ENCODE data around the gene NANOG. TPM values are rescaled to one million over a fixed set of nuclear protein-coding genes. Genes with fewer than 3 reads are reported as not detected.
"Not testable (repeated sequence)": the region's sequence is repeated elsewhere in the genome, so short reads cannot be mapped to it uniquely, and the experiment has no call there.

Gene NANOG
- total RNA-seq, 1 donor from 2014 or later: 0.74 TPM

DNA sequence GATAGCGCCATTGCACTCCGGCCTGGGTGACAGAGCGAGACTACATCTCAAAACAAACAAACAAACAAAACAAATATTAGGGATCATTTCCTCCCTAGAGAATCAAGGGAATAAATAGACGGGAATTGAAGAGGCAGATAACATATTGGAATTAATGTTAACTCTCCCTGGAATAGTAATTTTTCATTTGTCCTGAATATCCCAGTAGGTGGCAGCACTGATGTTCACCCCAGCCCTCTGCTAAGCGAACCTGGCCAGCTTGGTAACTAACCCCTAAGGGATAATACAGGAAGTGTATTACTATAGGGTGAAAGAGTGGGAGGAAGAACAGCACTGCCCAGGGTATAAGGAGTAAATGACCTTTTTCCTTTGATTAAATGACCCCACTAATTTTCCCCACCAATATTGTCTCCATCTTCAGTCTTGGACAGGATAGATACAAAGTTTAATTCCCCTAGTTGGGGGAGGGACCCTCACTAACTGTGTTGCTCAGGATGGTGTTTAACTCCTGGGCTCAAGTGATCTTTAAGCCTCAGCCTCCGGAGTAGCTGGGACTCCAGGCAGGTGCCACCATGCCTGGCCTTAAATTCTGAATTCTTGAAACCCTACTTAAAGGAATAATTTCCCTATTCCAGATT is 43.0 kb downstream of the NANOG start:
- no peaks in the 10 kb centered on the region for H3K27me3 Mint-ChIP-seq
- DNase-seq (ENCODE audit: low spot score, unreplicated experiment): no peak
- no peak overlapping the region for H3K4me3 Mint-ChIP-seq (ENCODE audit: low read depth)
- peaks cover 8% of the 10 kb centered on the region for H3K4me1 Mint-ChIP-seq (ENCODE audit: low read depth)
- TF ChIP-seq, protein P1, sequence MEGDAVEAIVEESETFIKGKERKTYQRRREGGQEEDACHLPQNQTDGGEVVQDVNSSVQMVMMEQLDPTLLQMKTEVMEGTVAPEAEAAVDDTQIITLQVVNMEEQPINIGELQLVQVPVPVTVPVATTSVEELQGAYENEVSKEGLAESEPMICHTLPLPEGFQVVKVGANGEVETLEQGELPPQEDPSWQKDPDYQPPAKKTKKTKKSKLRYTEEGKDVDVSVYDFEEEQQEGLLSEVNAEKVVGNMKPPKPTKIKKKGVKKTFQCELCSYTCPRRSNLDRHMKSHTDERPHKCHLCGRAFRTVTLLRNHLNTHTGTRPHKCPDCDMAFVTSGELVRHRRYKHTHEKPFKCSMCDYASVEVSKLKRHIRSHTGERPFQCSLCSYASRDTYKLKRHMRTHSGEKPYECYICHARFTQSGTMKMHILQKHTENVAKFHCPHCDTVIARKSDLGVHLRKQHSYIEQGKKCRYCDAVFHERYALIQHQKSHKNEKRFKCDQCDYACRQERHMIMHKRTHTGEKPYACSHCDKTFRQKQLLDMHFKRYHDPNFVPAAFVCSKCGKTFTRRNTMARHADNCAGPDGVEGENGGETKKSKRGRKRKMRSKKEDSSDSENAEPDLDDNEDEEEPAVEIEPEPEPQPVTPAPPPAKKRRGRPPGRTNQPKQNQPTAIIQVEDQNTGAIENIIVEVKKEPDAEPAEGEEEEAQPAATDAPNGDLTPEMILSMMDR (IDR thresholded peaks at IDR 0.05; ENCODE audit: unreplicated experiment): peak; percentile 68
- H3K27ac Mint-ChIP-seq: no peak overlapping the region
- no peaks in the 10 kb centered on the region for H3K9me3 Mint-ChIP-seq (ENCODE audit: low read depth)
- H3K36me3 Mint-ChIP-seq (ENCODE audit: insufficient read depth): peaks cover 2% of the 10 kb centered on the region

DNA sequence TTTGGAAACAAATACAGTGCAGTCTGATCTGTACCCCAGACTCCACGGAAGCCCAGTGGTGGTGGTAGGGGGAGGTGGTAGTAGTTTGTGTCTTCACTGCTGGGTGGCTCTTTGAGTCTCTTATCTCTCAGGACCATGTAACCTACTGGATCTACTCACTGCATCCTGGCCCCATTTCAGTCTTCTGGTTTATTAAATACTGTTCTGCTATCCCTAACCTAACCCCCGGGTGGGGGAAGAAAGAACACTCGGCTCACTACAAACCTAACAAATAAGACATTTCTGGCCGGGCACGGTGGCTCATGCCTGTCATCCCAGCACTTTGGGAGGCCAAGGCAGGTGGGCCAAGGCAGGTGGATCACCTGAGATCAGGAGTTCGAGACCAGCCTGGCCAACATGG is 44.0 kb downstream of the NANOG start:
- not testable (repeated sequence) for H3K4me3 Mint-ChIP-seq (ENCODE audit: low read depth); DNase-seq (ENCODE audit: low spot score, unreplicated experiment); H3K4me1 Mint-ChIP-seq (ENCODE audit: low read depth); H3K27ac Mint-ChIP-seq; H3K27me3 Mint-ChIP-seq; H3K36me3 Mint-ChIP-seq (ENCODE audit: insufficient read depth); H3K9me3 Mint-ChIP-seq (ENCODE audit: low read depth)

DNA sequence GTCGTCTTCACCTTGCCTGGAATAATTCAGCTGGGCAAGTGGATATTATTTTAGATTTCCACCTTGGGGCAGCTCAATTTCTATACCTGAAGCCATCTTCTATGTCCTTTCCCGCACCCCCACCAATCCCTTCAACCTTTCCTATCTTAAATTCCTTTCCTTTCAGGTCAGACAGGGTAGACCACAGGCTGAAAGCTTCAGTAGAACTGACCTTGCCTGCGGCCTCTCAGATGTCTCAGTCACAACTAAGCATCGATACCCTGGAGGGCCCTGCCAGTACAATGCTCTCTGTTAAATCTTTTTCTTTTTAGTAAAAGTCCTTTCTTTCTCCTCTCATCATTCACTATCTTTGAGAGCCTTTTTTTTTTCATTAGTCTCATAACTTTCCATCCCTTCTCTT is 44.6 kb downstream of the NANOG start:
- no peaks in the 10 kb centered on the region for H3K36me3 Mint-ChIP-seq (ENCODE audit: insufficient read depth)
- H3K4me1 Mint-ChIP-seq (ENCODE audit: low read depth): peaks cover 8% of the 10 kb centered on the region
- H3K27ac Mint-ChIP-seq: no peak overlapping the region
- TF ChIP-seq, protein P1 (IDR thresholded peaks at IDR 0.05; ENCODE audit: unreplicated experiment): no peak
- DNase-seq (ENCODE audit: low spot score, unreplicated experiment): no peak
- no peaks in the 10 kb centered on the region for H3K9me3 Mint-ChIP-seq (ENCODE audit: low read depth)
- no peaks in the 10 kb centered on the region for H3K27me3 Mint-ChIP-seq
- no peak overlapping the region for H3K4me3 Mint-ChIP-seq (ENCODE audit: low read depth)

DNA sequence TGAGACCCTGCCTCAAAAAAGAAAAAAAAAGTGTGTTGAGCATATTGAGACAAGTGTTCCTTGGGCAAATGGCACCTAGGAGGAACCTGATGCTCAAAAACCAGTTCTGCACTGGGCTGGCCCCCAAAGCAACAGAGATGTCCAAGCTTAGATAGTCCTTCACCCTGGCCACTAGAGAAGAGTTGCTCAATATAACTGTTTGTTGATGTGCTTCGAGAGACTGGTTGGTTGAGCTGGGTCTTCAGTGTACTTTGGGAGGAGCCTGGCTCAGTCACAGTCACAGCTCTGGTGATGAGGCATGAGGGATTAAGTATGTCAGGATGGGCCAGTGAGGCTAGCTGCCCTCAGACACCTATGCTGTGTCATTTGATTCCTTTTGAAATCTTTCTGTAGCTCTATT is 45.5 kb downstream of the NANOG start:
- no peaks in the 10 kb centered on the region for H3K36me3 Mint-ChIP-seq (ENCODE audit: insufficient read depth)
- DNase-seq (ENCODE audit: low spot score, unreplicated experiment): no peak
- H3K27me3 Mint-ChIP-seq: no peaks in the 10 kb centered on the region
- H3K4me1 Mint-ChIP-seq (ENCODE audit: low read depth): peaks cover 8% of the 10 kb centered on the region
- no peaks in the 10 kb centered on the region for H3K9me3 Mint-ChIP-seq (ENCODE audit: low read depth)
- H3K27ac Mint-ChIP-seq: no peak overlapping the region
- TF ChIP-seq, protein P1 (IDR thresholded peaks at IDR 0.05; ENCODE audit: unreplicated experiment): no peak
- H3K4me3 Mint-ChIP-seq (ENCODE audit: low read depth): no peak overlapping the region

DNA sequence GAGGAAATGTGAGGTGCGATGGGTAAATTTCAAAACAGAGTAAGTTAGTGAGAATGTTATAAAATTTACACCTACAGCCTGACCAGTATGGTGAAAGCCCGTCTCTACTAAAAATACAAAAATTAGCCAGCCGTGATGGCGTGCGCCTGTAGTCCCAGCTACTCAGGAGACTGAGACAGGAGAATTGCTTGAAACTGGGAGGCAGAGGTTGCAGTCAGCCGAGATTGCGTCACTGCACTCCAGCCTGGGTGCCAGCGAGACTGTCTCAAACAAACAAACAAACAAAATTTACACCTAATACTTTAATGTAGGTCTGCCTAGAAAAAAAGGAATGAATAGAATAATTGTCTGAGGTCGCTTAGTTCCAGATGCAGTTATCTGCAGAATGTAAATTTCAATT is 45.9 kb downstream of the NANOG start:
- Mint-ChIP-seq H3K4me1 (ENCODE audit: low read depth) (peaks cover 8% of the 10 kb centered on the region), H3K36me3 (ENCODE audit: insufficient read depth) (no peaks in the 10 kb centered on the region), H3K4me3 (ENCODE audit: low read depth) (no peak overlapping the region), H3K27me3 (no peaks in the 10 kb centered on the region), H3K9me3 (ENCODE audit: low read depth) (no peaks in the 10 kb centered on the region), H3K27ac (no peak overlapping the region)
- TF ChIP-seq, protein P1 (IDR thresholded peaks at IDR 0.05; ENCODE audit: unreplicated experiment): no peak
- no peak for DNase-seq (ENCODE audit: low spot score, unreplicated experiment)

DNA sequence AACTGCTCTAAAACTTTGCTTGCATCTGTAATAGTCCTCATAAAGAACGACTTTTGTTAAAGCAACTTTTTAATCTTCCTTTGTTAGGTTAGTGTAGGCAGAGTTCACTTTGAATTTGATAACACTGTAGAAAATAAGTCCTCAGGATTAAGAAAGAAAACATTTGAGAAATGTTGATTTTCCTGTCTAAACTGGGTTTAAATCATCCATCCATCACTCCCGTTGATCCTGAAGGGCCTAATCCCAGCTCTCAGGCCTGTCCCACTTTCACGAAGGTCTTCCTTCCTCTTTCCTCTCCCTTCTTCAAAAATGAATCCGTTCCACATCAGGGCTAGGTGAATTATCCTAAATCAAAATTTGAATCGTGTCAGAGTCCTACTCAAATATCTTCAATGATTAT is 46.6 kb downstream of the NANOG start:
- no peak overlapping the region for H3K27ac Mint-ChIP-seq
- no peak overlapping the region for H3K4me3 Mint-ChIP-seq (ENCODE audit: low read depth)
- TF ChIP-seq, protein P1 (IDR thresholded peaks at IDR 0.05; ENCODE audit: unreplicated experiment): no peak

More for the DNA sequence above, 46.6 kb downstream of the NANOG start:
- H3K27me3 Mint-ChIP-seq: no peaks in the 10 kb centered on the region
- H3K4me1 Mint-ChIP-seq (ENCODE audit: low read depth): peaks cover 8% of the 10 kb centered on the region
- no peaks in the 10 kb centered on the region for H3K36me3 Mint-ChIP-seq (ENCODE audit: insufficient read depth)
- DNase-seq (ENCODE audit: low spot score, unreplicated experiment): no peak
- no peaks in the 10 kb centered on the region for H3K9me3 Mint-ChIP-seq (ENCODE audit: low read depth)
